HL-60/S4 (cell line): Measurements from ENCODE around the gene BIRC7.

Source experiments
- in situ Hi-C: fragments of 300-500 bp; cut with MboI; formaldehyde crosslinking; loops from 2 replicates; pipeline ENCODE4 v1.14.3; 2022; ENCODE audit warnings: low sequenced_read_pairs

Gene BIRC7

DNA sequence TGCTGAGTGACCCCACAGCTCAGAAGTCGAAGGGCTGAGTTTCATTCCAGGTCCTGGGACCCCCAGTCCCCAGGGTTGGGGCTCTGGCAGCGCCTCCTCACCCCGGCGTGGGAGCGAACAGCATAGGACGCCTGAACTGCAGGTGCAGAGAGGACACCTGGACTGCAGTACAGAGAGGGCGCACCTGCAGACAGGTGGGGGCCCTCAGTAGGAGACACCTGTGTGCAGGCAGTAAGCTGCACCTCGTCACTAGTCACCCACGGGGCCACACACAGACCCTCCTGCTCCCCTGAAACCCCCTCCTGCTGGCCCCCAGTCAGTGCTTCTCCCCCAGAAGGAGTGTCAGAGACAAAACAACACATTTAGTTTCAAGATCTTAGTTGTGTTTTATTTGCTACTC is 27.1 kb downstream of the BIRC7 start:
- in situ Hi-C loops: no loop called here

DNA sequence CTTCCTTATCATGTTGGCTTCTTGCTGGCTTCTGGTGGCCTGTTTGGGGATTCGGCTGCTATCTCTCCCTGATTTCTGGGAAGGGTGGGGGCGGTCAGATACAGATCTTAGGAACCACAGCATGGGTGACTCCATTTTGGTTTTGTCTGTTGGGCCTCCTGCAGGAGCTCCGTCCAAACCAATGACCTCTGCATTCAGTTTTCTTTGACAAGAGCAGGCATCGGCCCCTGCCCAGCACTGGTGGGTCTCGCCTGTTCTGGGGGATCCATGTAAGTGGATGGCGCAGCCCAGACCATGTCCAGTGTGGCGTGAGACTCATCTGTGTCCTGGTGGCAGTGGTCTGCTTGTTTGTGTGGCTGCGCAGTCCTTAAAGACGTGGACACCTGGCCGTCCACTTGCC is 28.3 kb downstream of the BIRC7 start:
- in situ Hi-C loops: no loop called here

- in situ Hi-C loops: no loop called here
These were observed 28.8 kb downstream of the BIRC7 start for GRCh38 chr20:63264519-63264918.

- in situ Hi-C loops: no loop called here
These were observed 30.3 kb downstream of the BIRC7 start for GRCh38 chr20:63265891-63266515.

DNA sequence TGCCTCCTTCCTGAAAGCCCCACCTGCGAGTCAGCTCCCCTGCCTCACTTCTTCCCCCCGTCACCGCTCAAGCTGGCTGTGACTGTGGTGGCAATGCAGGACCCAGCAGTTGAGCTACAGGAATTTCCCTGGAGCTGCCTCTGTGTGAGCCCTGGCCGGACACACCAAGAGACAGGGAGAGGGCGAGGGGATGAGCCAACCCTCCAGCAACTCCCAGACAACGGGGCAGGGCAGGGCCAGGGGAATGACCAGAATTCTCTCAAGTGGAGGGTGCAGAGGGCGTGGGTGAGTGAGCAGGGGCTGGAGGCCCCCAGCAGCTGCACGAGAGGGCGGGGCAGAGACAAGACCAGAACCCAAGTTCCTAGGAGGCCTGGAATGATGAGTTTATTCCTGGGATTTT is 32.0 kb downstream of the BIRC7 start:
- in situ Hi-C loops: no loop called here

DNA sequence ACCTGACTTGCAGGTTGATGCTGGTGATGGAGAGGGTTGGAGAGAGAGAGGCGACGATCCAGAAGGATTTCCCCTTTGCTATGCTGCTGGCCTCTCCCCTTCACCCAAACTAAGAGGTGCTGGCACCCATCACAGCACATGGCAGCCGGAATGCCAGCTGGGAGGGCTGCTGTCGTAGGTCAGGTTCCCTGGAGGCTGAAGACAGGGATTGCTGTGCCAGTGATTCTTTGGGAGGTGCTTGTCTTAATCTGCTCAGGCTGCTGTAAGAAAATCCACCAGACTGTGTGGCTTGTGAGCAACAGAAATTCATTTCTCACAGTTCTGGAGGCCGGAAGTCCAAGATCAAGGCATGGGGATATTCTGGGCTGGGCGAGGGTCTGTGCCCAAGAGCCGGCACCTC is 32.6 kb downstream of the BIRC7 start:
- in situ Hi-C loops: no loop called here

DNA sequence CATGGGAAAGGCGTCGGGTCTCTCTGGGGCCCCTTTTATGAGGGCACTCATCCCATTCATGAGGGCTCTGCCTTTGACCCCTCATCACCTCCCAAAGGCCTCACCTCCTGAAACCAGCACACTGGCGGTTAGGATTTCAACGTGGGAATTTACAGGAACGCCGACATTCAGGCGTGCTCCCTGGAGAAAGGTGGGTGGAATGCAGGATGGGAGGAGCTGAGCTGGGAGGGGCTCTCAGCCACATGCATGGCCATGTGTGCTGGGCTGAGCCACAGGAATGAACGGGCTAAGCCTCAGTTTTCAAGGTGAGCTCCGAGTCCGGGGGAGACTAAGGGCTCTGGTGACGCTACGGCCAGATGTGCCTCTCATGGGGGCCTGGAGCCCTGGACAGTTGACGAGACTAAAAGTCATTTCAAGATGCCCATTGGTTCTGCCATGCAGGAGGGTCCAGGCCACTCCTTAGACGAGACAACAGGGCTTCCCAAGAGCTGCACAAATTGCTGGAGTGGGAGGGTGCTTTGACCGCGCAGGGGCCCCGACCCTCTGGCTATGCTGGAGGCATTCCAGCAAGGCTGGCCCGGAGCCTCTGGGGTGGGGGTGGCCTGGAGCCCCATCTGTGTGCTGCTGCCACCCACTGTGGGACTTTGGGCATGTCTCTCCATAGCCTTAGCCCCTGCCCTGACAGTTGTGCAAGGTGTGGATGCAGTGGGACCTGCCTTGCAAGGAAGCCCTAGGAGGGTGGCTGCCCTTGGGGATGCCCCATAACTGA is 33.1 kb downstream of the BIRC7 start:
- in situ Hi-C loops: no loop called here

- in situ Hi-C loops: no loop called here
These were observed 34.0 kb downstream of the BIRC7 start for GRCh38 chr20:63269724-63270123.

DNA sequence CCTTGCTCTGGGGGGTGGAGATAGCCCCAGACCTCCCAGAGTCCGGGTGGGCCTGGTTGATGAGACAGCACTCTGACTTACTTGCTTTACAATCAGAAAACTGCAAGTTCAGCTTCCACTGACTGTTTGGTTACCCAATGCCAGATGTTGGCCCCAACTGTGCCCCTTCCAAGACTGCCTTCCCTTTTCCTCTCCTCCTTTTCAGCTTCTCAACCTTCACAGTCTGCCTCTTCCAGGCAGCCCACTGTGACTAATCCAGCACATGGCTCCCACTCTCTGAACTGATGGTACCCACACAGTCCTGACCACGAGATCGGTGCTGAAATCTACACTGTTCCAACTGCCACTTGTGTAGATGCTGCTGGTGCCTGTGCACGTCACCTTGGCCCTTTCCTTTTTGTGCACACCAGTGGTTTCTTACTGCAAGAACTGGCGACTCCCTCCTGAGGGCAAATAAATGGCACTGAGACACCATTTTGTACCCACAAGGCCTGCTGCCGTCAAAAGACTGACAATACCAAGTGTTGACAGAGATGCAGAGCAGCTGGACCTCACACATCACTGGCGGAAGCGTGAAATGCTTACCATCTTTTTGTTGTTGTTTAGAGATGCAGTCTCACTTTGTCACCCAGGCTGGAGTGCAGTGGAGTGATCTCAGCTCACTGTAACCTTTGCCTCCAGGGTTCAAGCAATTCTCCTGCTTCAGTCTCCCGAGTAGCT is 35.1 kb downstream of the BIRC7 start:
- in situ Hi-C loops: no loop called here

DNA sequence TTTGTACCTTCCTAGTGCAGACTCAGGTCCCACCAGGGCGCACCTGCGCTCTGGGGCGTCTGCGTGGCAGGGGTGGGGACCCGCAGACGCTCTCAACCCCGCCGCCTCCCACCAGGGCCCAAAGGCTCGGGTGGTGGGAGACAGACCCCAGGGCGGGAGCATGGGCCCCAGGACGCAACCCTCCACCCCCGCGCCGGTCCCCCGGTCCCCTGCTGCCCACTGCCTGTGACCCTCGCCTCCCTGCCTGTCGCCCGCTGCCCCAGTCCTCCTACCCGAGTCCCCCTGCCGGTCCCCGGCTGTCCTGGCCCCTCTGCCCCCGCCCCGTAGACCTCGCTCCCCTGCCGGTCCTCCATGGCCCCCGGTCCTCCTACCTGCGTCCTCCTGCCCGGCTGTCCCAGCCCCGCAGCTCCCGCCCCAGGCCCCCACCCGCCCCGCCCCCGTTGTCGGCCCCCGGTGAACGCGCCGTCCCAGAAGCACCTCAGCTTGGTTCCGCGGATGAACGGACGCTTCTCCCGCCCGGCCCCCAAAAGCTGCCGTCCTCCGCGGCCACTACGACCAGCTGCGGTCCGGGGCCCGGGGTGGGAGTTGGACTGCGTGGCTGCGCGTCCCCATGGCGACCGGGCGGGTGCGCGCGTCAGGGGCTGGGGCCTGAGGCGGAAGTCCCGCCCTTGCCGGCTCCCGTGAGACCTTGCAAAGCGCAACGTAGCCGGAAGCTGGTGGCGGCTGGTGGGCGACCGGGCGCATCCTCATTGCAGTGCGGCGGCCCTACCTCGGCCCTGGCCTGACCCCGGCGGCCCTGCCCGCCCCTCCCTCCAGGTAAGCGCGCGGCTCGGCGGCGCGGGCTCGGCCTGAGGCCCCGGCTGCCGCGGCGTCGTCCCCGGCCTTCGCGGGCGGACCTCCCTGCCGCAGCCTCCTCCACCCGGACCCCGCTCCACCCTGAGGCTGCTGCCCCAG is 36.7 kb downstream of the BIRC7 start, which contains the start of gene ARFGAP1:
Gene ARFGAP1, plus strand, starts transcription at position 709 of the 954 bp plus-strand sequence. CDS start 2,768 bp downstream, outside the sequence.
- in situ Hi-C loops: no loop called here

DNA sequence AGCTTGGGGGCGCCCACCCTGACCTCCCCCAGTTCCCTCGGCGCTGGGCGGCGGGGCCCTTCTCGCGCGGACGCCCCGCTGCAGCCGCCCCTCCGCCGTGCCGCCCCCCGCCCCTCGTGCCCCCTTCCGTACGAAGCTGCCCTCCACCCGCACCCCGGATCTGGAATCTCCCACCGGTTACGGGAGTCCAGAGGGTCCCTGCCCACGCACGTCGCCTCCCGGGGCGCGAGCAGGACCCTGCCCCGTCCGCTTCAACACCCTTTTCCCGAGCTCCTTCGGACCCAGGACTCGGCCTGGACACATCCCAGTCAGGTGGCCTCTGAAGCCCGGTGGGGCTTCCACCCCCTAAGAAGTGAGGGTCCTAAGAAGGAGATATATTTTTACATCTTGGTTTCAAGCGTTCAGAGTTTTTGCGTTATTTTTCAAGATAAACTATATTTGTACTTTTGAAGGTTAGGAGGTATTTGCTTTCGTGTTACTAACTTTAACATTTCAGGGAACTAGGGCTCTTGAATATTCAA is 37.4 kb downstream of the BIRC7 start:
- in situ Hi-C loops: no loop called here

GRCh38 chr20:63273635-63274380 is 38.1 kb downstream of the BIRC7 start:
- in situ Hi-C loops: no loop called here

GRCh38 chr20:63274381-63275228 is 38.9 kb downstream of the BIRC7 start:
- in situ Hi-C loops: no loop called here

DNA sequence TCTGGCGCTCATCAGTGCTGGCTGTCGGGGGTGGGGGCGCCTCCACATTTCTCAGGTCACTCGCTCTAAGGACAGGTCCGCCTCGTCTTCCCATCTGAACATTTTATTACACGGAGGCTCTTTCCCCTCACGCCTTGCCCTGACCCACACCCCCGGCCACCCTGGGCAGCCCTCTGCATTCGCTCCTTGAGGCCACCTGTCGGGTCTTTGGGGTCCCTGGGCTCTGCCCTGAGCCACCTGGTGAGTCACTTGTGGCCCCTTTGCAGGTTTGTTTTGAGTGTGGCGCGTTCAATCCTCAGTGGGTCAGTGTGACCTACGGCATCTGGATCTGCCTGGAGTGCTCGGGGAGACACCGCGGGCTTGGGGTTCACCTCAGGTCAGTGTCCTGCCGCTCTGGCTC is 40.1 kb downstream of the BIRC7 start:
- in situ Hi-C loops: no loop called here

GRCh38 chr20:63276956-63277355 is 41.3 kb downstream of the BIRC7 start:
- in situ Hi-C loops: no loop called here

GRCh38 chr20:63277466-63278272 is 42.0 kb downstream of the BIRC7 start:
- in situ Hi-C loops: no loop called here

DNA sequence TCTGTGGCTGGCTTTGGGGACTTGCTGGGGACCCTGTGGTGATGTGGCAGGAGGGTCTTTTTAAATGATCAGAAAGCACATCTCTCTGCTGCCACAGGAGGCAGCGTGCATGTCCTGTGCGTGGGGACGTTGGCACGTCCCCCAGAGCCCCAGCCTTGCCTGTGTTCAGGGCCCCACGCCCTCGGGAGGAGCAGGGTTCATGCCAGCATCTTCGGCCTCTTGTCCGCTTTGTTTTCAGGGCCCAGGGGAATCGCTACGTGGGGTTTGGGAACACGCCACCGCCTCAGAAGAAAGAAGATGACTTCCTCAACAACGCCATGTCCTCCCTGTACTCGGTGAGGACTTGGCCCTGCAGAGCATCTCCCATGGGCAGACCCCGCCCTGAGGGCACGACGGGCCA is 43.0 kb downstream of the BIRC7 start:
- in situ Hi-C loops: no loop called here

DNA sequence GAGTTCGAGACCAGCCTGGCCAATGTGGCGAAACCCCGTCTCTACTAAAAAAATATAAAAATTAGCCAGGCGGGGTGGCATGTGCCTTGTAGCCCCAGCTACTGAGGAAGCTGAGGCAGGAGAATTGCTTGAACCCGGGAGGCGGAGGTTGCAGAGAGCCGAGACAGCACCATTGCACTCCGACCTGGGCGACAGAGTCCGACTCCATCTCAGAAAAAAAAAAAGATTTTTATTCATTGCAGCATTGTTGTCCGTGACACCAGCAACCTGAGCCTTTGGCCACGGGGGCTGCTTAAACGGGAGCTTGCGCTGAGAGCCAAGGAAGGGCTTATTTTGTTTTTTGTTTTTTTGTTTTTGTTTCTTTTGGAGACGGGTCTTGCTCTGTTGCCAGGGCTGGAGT is 44.2 kb downstream of the BIRC7 start:
- in situ Hi-C loops: no loop called here
